Ishikawa (cell line): ENCODE data around the gene PIP4K2A.

Source experiments
- EP300 ChIP-seq: IDR thresholded peaks from 2 replicates; pipeline ENCODE4 v1.6.1; 2012; ENCODE audit warnings: borderline replicate concordance
- TEAD4 ChIP-seq: IDR thresholded peaks from 2 replicates; pipeline ENCODE4 v1.6.1; 2012

DNA sequence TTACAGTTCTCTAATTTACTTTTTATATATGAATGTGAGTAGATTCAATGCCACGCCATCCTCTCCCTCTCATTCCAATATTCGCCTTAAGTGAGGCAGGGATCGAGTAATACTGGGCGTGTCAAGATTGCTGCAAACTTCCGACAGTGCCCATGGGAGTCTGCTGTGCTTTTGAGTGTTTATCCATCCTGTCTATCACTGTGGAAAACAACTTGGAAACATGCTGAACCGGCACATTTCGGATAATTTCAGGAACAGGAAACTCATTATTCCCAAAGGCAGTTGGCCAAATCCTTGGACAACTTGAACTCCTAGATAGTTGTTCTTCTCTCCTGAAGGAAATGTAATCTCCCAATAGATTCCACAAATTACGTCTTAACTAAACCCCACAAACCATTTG lies 28.5 kb downstream of the PIP4K2A start:
- TF ChIP-seq TEAD4 = no peak
- TF ChIP-seq EP300 = no peak
